Activated effector memory CD4-positive, alpha-beta T cell treated with Interleukin-2 at 50 U/mL for 16 hours (primary cell): ENCODE measurements around the gene VPS16.

Experiments used
- DNase-seq: peaks from one replicate; pipeline ENCODE4 v3.0.0-alpha.2; 2020

Gene VPS16

DNA sequence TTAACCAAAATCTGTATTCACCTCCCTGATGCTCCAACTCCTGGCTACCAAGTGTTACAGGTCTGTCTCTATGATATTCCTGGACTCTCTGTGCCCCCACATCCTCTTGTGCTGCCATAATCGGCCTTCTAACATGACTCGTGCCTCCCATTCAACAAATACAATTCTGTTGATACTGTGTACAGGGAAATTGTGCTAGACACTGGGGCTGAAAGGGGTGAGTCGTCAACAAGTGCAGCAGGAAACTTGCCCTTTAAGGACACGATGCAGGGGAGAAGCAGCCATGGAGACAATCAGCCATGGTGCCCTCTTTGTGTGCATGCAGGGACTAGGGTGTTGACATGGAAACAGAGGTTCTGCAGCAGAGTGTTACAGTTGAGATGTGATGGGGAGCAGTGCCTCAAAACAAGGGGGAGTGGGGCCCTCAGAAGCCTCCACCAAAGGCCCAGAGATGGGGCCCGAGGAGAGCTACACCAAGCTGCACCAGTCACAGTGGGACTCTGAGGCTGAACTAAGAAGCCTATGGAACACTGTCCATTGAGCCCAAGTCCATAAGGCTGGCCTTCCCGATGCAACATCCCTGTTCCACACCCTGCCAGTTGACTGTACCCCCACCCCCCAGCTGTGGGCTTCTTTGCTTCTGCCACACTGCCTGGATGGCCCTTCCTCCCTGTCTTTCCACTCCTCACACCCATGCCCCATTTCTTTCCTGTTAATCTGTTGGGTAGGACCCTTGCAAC is 3.2 kb upstream of the VPS16 start:
- no peak for DNase-seq

DNA sequence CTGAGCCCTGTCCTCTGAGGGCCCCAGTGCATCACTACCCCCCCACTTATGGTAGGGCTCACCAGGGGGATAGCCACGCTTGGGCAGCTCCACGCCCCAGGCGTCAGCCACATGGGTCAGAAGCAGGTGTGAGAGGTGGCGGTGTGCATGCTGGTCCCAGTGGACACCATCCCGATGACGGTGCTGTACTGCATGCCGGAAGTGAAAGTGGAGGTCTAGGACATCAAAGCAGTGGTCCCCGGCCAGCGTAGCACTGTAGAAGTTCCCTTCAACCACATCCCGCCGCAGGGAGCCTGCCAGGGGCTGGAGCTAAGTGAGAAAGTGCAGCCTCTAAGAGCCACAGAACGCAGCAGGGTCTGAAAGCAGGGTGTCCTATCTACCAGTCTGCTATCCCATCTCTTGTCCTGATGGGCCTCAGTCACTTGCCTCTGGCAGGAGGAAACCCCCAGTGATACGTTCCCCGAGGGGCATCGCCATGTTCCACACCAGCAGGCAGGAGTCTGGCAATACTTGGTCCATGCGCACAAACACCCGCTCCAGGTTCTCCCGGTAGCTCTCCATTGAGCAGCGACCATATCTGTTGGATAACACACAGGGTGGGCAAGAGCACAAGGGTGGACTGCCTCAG is 2.3 kb upstream of the VPS16 start:
- no peak for DNase-seq

DNA sequence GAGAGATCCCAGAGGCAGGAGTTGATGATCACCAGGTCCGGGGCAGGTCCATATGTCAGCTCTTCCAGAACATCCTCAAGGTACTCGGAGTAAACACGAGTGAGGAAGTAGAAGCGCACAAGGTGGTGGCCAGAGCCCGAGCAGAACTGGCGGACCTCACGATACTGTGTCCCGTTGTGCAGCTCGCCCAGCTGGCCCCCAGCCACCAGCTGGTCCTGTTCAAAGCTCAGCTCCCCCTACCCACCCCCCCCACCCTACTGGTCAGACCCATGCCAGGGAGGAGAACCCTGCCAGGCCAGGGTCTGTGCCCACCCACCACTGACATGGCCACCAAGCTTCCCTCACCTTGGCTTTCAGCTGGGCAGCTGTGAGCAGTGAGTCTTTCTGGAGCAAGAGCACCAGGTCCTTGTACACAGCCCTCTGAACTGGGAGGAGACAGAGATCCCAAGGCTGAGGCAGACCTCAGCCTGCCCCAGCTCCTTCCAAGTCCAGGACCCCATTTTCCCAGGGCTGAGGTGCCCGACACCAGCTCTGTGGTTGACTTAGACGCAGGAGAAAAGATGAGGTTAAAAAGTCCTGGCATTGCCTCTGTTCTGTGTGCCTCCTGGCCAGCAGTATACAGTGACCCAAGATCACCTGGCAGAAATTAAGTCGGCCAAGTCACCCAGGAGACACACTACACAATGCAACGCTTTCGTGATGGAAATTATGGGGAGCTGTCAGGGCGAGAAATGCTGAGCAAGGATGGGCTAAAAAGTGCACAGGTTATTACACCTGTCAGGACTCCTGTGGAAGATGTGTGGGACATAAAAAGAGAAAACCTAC is 1.5 kb upstream of the VPS16 start:
- no peak for DNase-seq

GRCh38 chr20:2839732-2840137 is 810 bp upstream of the VPS16 start:
- no peak for DNase-seq

- DNase-seq, result no peak
Measured at GRCh38 chr20:2840967-2841531, 504 bp downstream of the VPS16 start.

DNA sequence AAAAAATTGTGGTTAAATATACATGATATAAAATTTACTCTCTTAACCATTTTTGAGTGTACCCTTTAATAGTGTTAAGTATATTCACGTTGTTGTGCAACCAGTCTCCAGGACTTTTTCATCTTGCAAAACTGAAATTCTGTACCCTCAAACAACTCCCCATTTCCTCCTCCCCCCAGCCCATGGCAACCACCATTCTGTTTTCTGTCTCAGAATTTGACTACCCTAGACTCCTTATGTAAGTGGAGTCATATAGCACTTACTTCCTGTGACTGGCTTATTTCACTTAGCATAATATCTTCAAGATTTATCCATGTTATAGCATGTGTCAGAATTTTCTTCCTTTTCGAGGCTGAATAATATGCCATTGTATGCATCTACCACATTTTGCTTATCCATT is 5.1 kb downstream of the VPS16 start:
- DNase-seq, result no peak

DNA sequence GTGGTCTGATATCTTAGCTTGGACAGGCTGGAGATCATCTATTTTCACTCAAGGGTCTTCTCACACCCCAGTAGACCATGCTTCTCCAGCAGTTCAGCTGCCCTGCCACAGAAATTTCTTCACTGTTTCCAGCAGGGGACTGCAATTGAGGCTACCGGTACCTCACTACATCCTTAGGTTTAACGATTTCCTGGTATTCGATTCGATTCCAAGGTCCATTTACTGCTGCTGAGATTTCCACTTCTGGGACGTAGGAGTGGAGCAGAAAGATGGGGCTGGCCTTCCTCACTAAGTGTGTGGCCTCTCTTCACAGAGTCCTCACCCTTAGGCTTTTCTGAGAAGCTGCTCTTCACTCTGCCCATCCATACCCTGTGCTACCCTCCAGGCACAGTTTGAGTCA is 6.2 kb downstream of the VPS16 start:
- no peak for DNase-seq

- no peak for DNase-seq
Measured at GRCh38 chr20:2847802-2848201, 7.3 kb downstream of the VPS16 start.

- no peak for DNase-seq
Measured at GRCh38 chr20:2849529-2849928, 9.0 kb downstream of the VPS16 start.

- no peak for DNase-seq
Measured at GRCh38 chr20:2851086-2851485, 10.5 kb downstream of the VPS16 start.

- DNase-seq, result no peak
Measured at GRCh38 chr20:2858591-2858990, 18.0 kb downstream of the VPS16 start.

- DNase-seq, result no peak
Measured at GRCh38 chr20:2859330-2860121, 19.0 kb downstream of the VPS16 start.

GRCh38 chr20:2864626-2865025 is 24.1 kb downstream of the VPS16 start:
- DNase-seq, result no peak

DNA sequence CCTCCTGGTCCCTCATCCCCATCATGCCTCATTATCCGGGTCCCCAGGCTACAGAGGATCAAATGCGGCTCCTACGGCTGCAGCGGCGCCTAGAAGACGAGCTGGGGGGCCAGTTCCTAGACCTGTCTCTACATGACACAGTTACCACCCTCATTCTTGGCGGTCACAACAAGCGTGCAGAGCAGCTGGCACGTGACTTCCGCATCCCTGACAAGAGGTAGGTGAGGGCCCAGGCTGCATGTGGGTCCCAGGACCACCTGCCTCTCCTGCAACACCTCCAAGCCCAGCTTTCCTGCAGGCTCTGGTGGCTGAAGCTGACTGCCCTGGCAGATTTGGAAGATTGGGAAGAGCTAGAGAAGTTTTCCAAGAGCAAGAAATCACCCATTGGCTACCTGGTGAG is 24.6 kb downstream of the VPS16 start:
- DNase-seq, result no peak

- DNase-seq, result no peak
Measured at GRCh38 chr20:2865630-2866029, 25.1 kb downstream of the VPS16 start.

DNA sequence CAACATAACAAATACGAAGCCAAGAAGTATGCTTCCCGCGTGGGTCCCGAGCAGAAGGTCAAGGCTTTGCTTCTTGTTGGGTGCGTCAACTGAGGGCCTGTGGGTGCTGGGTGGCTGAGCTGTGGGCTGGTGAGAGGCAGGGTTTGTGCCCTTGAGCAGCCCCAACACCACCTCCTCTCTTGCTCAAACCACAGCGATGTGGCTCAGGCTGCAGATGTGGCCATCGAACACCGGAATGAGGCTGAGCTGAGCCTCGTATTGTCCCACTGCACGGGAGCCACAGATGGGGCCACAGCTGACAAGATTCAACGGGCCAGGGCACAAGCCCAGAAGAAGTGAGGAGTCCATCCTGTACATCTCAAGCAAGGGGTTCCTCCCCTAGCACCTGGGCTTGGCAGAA is 25.7 kb downstream of the VPS16 start:
- no peak for DNase-seq

DNA sequence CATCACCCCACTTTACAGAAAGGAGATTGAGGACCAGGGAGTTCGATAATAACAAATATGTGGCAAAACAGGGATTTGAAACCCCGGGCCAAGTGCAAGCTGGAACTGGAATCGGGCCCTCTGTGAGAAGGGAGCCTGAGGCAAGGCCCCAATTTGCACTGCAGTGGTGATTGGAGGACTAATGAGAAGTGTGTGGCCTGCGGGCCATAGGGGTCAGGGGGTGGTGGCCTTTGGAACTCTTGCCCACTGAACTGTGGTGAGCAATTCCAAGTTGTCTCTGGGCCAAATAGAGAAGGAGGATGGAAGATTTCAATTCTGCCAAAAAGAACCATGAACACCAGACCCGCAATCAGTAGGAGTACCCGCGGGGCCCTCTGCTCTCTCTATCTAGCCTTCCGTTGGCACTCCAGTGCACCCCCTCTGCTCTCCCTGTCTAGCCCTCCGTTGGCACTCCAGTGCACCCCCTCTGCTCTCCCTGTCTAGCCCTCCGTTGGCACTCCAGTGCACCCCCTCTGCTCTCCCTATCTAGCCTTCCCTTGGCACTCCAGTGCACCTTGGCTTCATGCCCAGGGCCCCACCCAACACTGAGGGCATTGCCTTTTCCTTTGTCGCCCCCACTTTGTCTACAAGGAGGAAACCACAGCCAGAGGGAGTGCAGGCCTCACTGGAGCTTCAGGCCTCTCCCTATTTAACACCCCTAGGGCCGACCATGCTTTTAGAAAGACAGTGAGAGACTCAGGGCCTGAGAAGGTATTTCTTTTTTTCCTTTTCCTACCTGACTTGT is 26.7 kb downstream of the VPS16 start:
- DNase-seq, result no peak

DNA sequence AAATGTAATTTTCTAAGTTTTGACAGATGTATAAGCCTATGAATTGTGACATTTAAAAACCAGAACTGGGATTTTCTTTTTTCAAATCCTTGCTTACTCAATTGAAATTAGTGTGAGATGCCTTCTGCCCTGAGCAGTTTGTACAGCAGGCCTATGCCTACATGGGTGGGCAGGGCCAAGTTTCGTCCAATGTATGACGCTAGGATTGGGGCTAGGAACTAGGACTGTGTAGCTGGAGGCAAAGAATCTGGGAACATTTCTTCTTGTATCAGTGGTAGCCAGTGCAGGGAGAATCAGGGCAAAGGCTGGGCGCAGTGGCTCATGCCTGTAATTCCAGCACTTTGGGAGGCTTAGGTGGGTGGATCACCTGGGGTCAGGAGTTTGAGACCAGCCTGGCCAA is 28.8 kb downstream of the VPS16 start:
- no peak for DNase-seq

DNA sequence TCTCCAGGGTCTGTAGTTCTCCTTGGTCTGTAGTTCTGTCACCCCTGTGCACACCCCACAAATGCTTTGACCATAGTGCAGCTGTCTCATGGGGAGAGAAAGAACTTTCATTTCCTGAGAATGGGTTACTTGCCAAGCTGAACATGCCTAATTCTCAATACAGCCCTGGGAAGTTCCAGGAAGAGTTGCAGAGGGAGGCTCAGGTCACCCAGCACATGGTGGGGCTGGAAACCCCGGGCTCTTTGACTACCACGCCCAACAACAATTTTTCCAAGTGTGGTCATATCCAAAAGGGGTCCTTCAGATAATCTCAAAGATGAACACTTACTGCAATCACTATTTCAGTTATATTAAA is 30.5 kb downstream of the VPS16 start:
- no peak for DNase-seq

GRCh38 chr20:2871661-2872458 is 31.3 kb downstream of the VPS16 start:
- DNase-seq, result no peak

DNA sequence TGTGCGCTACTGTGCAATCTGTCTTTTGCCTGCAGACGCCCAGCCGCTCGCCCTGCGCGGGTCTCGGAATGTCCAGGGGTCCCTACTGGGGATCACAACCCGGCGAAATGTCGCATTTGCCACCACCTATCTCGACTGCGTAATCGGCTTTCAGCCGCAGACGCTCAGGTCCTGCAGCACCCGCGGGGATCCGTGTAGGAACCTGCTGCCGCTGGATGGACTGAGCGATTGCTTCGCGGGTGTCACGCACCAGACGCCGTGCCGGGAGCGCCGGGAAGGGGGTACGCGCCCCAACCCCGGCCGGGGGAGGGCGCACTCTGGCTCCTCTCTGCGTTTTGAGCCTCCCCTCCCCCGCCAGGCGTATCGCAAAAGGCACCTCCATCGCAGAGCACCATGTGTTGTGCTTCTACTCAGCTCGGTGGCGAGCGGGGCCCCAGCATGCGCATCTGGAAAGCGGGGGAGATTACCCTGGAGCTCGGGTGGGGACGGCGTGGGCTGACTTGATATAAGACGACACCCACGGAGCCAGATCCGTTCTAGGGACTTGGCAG is 32.0 kb downstream of the VPS16 start:
- DNase-seq, result peak; percentile 65
